Thymus (tissue), 11 donors: ENCODE data around the gene ATP10B. TPM values are rescaled to one million over a fixed set of nuclear protein-coding genes. Genes with fewer than 3 reads are reported as not detected.

Experiments
- DNase-seq, 9 donors: peaks; one replicate each; pipeline ENCODE4 v3.0.0-alpha.2; 2013; ENCODE audit warnings: low spot score in 9 of 9, low read depth in 6 of 9, missing footprints in 1 of 9
- H3K27ac ChIP-seq, 2 donors: one replicate each; pipeline ENCODE4 v1.5.1; 2013; ENCODE audit warnings: control low read depth in 1 of 2, low read depth in 1 of 2, low read length in 1 of 2, mild to moderate bottlenecking in 1 of 2, moderate library complexity in 1 of 2
- H3K27me3 ChIP-seq, 2 donors: one replicate each; pipeline ENCODE4 v1.5.1; 2013; ENCODE audit warnings: low read length in 1 of 2; ENCODE audit not compliant: control insufficient read depth in 2 of 2, insufficient read depth in 1 of 2
- H3K36me3 ChIP-seq, 2 donors: one replicate each; pipeline ENCODE4 v1.5.1; 2013; ENCODE audit warnings: low read length in 1 of 2, mild to moderate bottlenecking in 1 of 2, moderate library complexity in 1 of 2; ENCODE audit not compliant: control insufficient read depth in 2 of 2, insufficient read depth in 2 of 2
- H3K4me1 ChIP-seq, 2 donors: one replicate each; pipeline ENCODE4 v1.5.1; 2013; ENCODE audit warnings: low read length in 2 of 2; ENCODE audit not compliant: control insufficient read depth in 2 of 2, insufficient read depth in 2 of 2
- H3K4me3 ChIP-seq, 2 donors: one replicate each; pipeline ENCODE4 v1.5.1; 2013; ENCODE audit warnings: low read length in 2 of 2, control low read depth in 1 of 2, mild to moderate bottlenecking in 1 of 2
- H3K9me3 ChIP-seq, 2 donors: one replicate each; pipeline ENCODE4 v1.5.1; 2013; ENCODE audit warnings: low read length in 1 of 2, mild to moderate bottlenecking in 1 of 2; ENCODE audit not compliant: control insufficient read depth in 2 of 2, insufficient read depth in 1 of 2
- WGBS: extraction: QIAGEN DNeasy Blood & Tissue Kit; methylation state at CpG from one replicate; pipeline ENCODE4 v1.1.7; 2013; 5-methylcytosine and 5-hydroxymethylcytosine counted together
- polyA plus RNA-seq: library from polyadenylated mRNA; stranded (reverse); fragments of 200-250 nt; gene quantifications from one replicate; pipeline ENCODE4 v1.2.3, GENCODE V29; 2013
- total RNA-seq: library from RNA; stranded (reverse); fragments of 120-200 nt; gene quantifications from one replicate; pipeline ENCODE4 v1.2.4, GENCODE V29; 2013
- donor health status: healthy.

ATP10B gene
- total and polyA plus RNA-seq, 2 donors: 2.6 to 10.1 TPM

DNA sequence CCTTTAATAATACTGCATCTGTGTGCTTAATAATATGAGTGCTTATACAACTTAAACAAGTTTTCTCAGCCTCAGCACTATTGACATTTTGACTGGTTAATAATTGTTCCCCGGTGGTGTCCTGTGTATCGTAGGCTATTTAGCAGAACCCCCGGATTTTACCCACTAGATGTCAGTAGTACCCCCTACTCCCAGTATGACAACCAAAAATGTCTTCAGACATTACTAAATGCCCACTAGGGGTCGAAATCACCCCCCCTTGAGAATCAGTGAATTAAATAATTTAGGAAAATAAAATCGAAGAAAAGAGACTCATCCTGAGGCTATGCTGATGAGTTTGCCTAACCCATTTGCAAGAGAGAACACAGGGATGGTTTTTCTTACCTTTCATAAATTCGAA, 166.3 kb downstream of the ATP10B start:
- DNase-seq: peak in 1 of 9 donors; percentile 21
- WGBS: 47% methylated on average over 6 of the region's 6 CpGs

DNA sequence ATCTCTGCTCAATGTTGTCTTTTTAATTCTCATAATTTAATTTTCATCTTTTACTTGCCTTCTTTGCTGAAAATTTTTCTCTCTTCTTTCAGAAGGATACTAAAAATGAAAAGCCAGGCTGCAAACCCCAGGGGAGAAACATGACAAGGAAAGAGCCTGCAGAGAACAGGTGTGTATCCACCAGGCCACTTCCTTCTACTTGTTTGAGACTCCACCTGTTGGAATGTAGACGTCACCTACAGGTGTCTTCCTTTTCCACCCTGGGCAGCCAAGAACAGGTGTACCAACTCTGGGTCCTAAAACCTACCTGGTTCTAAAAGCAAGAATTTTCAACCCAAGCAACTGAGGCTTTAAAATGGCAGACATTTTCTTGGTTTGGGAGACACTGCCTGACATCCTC, 166.8 kb downstream of the ATP10B start:
- Histone ChIP-seq H3K9me3 (no peaks in the 10 kb centered on the region), H3K4me3 (no peak overlapping the region), H3K27ac (no peak overlapping the region), H3K36me3 (no peaks in the 10 kb centered on the region), H3K4me1 (no peaks in the 10 kb centered on the region), H3K27me3 (no peaks in the 10 kb centered on the region)
- 32% methylated on average over 1 of the region's 1 CpG for WGBS
- DNase-seq: no peak

More for the DNA sequence above, 166.3 kb downstream of the ATP10B start:
- Histone ChIP-seq H3K27me3 (no peaks in the 10 kb centered on the region), H3K36me3 (no peaks in the 10 kb centered on the region), H3K9me3 (no peaks in the 10 kb centered on the region), H3K4me3 (no peak overlapping the region), H3K27ac (no peak overlapping the region), H3K4me1 (no peaks in the 10 kb centered on the region)

DNA sequence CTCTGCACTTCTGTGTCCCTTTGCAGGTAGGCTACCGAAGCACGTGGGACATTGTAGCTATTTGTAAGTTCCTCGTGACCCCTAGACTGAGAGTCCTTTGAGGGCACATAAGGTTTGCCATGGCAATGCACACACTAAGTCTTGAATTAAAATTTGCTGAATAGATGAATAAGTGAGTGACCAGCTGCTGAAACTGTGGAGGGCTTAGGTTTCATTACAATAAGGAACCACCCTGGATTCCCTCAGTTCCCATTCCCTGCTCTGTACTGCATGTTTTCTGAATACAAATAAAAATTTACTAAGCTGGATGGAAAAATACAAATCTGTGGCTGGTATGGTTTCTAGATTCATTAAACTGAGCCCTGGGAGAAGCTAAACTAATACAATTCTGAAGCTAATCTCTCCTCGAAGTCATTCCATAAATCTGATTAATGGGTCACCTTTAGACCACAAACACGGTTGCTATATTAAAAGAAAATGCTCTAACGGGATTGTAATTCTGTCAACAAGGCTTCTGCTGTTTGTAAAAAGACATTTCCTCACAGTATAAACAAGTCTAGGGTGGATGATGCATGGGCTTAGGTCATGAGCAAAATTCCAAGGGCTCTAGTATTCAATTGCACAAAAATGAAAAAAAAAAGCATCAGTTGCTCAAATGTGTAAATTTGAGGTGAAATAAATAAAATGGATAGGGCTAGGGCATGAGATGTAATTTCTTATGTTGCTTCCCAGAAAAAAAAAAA, 172.3 kb downstream of the ATP10B start:
- Histone ChIP-seq H3K36me3 (no peaks in the 10 kb centered on the region), H3K27me3 (no peaks in the 10 kb centered on the region), H3K27ac (no peak overlapping the region), H3K4me3 (no peak overlapping the region), H3K4me1 (no peaks in the 10 kb centered on the region), H3K9me3 (no peaks in the 10 kb centered on the region)
- WGBS: 92% methylated on average over 6 of the region's 6 CpGs
- no peak for DNase-seq

DNA sequence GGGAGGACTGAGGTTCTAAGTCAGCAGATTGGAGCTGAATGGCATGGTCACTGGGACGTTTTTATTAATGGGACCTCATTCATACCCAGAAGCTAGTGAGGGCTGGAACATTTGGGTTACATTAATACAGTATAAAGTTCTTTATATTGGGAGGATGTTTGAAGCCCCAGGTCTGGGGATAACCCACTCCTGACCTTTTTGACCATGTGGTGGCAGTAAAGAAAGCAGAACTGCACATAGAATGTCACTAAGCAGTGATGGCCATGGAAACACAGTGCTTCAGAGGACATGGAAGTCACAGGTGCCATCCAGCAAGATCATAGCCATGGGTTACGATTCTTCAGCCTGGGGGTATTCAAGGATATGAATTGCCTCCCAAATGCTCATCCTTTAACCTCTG, 176.0 kb downstream of the ATP10B start:
- Histone ChIP-seq H3K36me3 (no peaks in the 10 kb centered on the region), H3K9me3 (no peaks in the 10 kb centered on the region), H3K4me1 (no peaks in the 10 kb centered on the region), H3K27me3 (no peaks in the 10 kb centered on the region), H3K27ac (no peak overlapping the region), H3K4me3 (no peak overlapping the region)
- WGBS: 85% methylated on average over 2 of the region's 2 CpGs
- DNase-seq: no peak

DNA sequence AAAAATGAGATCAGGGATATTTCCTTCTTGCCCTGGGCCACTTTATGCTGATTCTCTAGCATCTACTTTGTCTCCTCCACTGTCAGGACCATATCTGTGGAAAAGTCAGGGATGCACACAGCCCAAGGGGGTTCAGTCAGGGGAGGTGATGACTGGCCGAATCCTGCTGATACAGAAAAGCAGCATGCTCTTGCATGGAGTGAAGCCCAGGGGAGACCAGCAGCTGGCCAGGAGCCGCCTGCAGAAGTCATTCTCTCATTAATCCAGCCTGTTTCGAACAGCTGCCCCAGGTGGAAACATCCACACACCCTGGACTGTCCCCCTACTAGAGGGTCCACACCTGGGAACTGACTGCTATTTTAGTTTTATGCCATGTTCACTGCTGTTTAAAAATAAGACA, 177.1 kb downstream of the ATP10B start:
- no peaks in the 10 kb centered on the region for H3K9me3 ChIP-seq
- H3K27me3 ChIP-seq: no peaks in the 10 kb centered on the region
- H3K36me3 ChIP-seq: no peaks in the 10 kb centered on the region
- H3K4me1 ChIP-seq: no peaks in the 10 kb centered on the region
- no peak overlapping the region for H3K27ac ChIP-seq
- 90% methylated on average over 3 of the region's 3 CpGs for WGBS
- H3K4me3 ChIP-seq: no peak overlapping the region
- no peak for DNase-seq

DNA sequence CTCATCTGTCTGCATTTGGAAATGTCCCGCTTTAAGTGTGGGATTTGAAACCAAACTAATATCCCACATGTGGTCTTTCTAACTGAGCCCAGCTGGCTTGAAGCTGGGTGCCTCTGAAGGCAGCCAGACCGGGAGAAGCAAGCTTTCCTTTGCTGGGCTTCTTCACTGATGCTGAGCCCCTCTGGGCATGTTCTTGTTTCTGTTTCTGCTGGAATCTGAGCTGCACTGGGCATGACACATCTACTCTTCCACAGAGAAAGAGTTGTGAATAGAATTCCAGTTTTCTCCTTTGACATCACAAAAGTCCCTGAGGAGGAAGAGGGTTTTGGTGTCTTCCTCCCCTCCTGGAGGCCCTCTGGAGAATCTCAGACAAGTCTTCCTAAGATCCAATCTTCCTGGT, 179.5 kb downstream of the ATP10B start:
- 36% methylated on average over 2 of the region's 2 CpGs for WGBS

DNA sequence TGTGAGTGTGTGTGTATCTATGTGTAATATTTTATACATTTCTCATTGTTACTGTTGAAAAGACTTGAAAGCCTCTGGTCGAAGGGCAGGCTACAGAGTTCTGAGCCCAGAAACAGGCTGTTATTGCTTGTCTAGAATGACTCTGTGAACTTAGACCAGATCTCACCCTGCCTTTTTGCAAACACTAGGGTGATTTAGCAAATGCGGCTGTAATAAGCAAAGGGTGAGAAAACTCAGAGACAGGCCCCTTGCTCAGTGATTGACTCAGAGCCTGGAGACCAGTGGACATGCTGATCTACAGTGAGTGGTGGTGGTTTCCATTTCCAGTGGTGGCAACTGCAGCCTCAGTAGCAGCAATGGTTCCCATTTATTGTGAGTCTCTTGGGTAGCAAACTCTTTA, 183.7 kb downstream of the ATP10B start:
- no peaks in the 10 kb centered on the region for H3K4me1 ChIP-seq
- H3K36me3 ChIP-seq: no peaks in the 10 kb centered on the region
- no peaks in the 10 kb centered on the region for H3K9me3 ChIP-seq
- no peak overlapping the region for H3K4me3 ChIP-seq
- WGBS: 93% methylated on average over 2 of the region's 2 CpGs
- no peak overlapping the region for H3K27ac ChIP-seq
- DNase-seq: no peak
- no peaks in the 10 kb centered on the region for H3K27me3 ChIP-seq

More for the DNA sequence above, 179.5 kb downstream of the ATP10B start:
- Histone ChIP-seq H3K9me3 (no peaks in the 10 kb centered on the region), H3K36me3 (no peaks in the 10 kb centered on the region), H3K27me3 (no peaks in the 10 kb centered on the region), H3K4me3 (no peak overlapping the region), H3K27ac (no peak overlapping the region), H3K4me1 (no peaks in the 10 kb centered on the region)
- DNase-seq: no peak

DNA sequence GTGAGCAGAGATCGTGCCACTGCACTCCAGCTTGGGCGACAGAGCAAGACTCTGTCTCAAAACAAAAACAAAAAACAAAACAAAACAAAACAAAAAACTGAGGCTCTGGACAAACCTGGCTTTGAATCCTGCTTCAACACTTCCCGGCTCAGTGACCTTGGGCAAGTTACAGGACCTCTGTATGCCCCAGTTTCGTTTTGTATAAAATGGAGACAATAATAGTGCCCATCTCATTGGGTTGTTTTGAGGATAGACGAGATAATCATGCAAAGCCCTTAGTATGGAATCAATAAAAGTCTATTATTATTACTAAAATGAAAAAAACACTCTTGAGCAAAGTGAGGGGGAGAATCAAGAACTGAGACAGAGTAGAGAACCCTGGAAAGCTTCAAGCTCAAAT, 184.9 kb downstream of the ATP10B start:
- no peak overlapping the region for H3K4me3 ChIP-seq
- H3K4me1 ChIP-seq: no peaks in the 10 kb centered on the region
- WGBS: 93% methylated on average over 5 of the region's 5 CpGs
- no peaks in the 10 kb centered on the region for H3K9me3 ChIP-seq
- no peak overlapping the region for H3K27ac ChIP-seq
- H3K27me3 ChIP-seq: no peaks in the 10 kb centered on the region
- DNase-seq: no peak
- H3K36me3 ChIP-seq: no peaks in the 10 kb centered on the region

DNA sequence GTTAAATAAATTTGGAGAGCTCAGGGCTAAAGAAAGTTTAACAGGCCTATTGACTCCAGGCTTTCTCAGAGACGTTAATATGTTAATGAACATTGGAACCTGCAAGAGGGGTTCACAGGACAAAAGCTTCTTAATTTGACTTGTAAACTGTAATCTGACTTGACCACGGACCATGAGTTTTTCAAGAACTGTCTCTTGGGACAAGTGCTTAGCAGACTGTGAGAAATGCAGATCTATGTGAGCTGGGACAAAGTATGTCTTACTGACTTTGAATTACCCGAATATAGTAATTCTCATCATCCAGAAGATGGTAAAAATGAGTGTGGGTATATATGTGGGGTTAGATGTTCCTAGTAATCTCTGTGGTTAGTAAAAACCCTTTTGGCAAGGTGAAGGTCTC, 186.6 kb downstream of the ATP10B start:
- no peak for DNase-seq
- Histone ChIP-seq H3K4me1 (no peaks in the 10 kb centered on the region), H3K9me3 (no peaks in the 10 kb centered on the region), H3K27ac (no peak overlapping the region), H3K27me3 (no peaks in the 10 kb centered on the region), H3K36me3 (no peaks in the 10 kb centered on the region), H3K4me3 (no peak overlapping the region)
- 86% methylated on average over 3 of the region's 3 CpGs for WGBS
